BLaER1 (cell line): ENCODE data around the gene KCNK18.

Experiments used
- H3K27ac ChIP-seq: shearing (Covaris generic); formaldehyde crosslinking; 2 replicates; pipeline ENCODE4 v1.8.1; 2022
- H3K27me3 ChIP-seq: shearing (Covaris generic); formaldehyde crosslinking; 2 replicates; pipeline ENCODE4 v1.8.1; 2022
- H3K36me3 ChIP-seq: shearing (Covaris generic); formaldehyde crosslinking; 2 replicates; pipeline ENCODE4 v1.8.1; 2022
- H3K4me1 ChIP-seq: shearing (Covaris generic); formaldehyde crosslinking; 2 replicates; pipeline ENCODE4 v1.8.1; 2022
- H3K4me2 ChIP-seq: shearing (Covaris generic); formaldehyde crosslinking; 2 replicates; pipeline ENCODE4 v1.8.1; 2022
- H3K4me3 ChIP-seq: shearing (Covaris generic); formaldehyde crosslinking; 2 replicates; pipeline ENCODE4 v1.8.1; 2022
- H3K9ac ChIP-seq: shearing (Covaris generic); formaldehyde crosslinking; 2 replicates; pipeline ENCODE4 v1.8.1; 2022
- H3K9me3 ChIP-seq: shearing (Covaris generic); formaldehyde crosslinking; 2 replicates; pipeline ENCODE4 v1.8.1; 2022
- H4K20me1 ChIP-seq: shearing (Covaris generic); formaldehyde crosslinking; 2 replicates; pipeline ENCODE4 v1.8.1; 2022
- Cebpa-rat ChIP-seq: shearing (Covaris generic); IDR thresholded peaks from 2 replicates; pipeline ENCODE4 v1.8.1; 2022

The KCNK18 gene

DNA sequence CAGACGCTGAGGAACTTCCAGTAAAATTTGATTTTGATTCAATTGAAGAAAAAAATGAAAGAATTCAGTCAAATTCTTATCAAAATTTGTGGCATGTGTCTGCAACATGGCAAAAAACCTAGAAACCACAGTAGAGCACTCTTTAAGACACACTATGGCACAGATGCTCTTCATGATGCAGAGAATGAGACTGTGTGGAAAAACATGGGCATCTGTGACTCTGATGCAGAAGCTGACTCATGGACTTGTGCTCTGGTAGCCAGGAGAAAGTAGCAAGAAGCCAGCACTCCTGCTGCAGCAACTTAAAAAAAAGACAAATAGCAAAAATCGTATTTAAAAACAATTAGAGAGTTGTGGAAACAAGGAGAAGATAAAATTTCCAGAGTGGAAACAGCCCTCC is 8.9 kb upstream of the KCNK18 start:
- Histone ChIP-seq H3K4me3 (no peak overlapping the region), H4K20me1 (no peaks in the 10 kb centered on the region), H3K4me1 (peaks cover 7% of the 10 kb centered on the region; the same call in 1 of the 2 replicates), H3K36me3 (no peaks in the 10 kb centered on the region), H3K27me3 (no peaks in the 10 kb centered on the region), H3K4me2 (no peak overlapping the region), H3K9me3 (peaks cover 17% of the 10 kb centered on the region), H3K9ac (no peak overlapping the region), H3K27ac (no peak overlapping the region)
- TF ChIP-seq Cebpa-rat: no peak

DNA sequence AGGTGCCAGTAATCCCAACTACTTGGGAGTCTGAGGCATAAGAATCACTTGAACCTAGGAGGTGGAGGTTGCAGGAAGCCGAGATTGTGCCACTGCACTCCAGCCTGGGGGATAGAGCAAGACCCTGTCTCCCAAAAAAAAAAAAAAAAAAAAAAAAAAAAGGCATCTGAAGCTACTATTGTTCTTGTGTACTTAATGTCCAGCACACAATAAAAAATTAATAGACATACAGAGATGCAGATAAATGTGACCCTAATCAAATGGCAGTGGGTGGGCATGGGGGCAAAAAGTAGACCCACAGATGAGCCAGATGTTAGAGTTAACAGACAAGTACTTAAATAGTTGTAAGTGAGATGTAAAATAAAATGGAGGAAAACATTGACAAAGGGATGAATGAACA is 7.7 kb upstream of the KCNK18 start:
- Histone ChIP-seq H3K4me3 (no peak overlapping the region), H4K20me1 (no peaks in the 10 kb centered on the region), H3K4me1 (peaks cover 7% of the 10 kb centered on the region; the same call in 1 of the 2 replicates), H3K9me3 (peaks cover 17% of the 10 kb centered on the region), H3K4me2 (no peak overlapping the region), H3K36me3 (no peaks in the 10 kb centered on the region), H3K9ac (no peak overlapping the region), H3K27me3 (no peaks in the 10 kb centered on the region), H3K27ac (no peak overlapping the region)
- TF ChIP-seq Cebpa-rat: no peak

DNA sequence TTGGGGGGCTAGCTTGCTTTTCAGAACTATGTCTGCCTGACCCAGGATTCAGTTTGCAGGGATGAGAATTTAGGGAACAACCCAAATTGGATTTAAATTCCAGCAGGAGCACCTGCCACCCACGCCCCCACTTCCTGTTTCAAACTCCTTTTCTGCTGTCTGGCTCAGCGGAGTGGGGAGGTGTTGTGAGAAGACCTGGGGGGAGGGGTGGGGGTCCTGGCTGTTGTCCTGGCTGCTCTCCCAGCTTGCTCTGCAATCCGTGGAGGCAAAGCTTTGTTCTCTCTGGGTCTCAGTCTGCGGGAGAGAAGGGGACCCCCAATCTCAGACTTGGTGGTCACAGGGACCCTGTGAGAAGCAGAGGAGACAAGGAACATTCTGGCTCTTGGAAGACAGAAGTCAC is 799 bp downstream of the KCNK18 start:
- Histone ChIP-seq H3K4me2 (no peak overlapping the region), H3K27me3 (no peaks in the 10 kb centered on the region), H3K36me3 (no peaks in the 10 kb centered on the region), H3K9me3 (no peaks in the 10 kb centered on the region), H3K27ac (no peak overlapping the region), H3K4me3 (no peak overlapping the region), H4K20me1 (no peaks in the 10 kb centered on the region), H3K9ac (no peak overlapping the region), H3K4me1 (no peaks in the 10 kb centered on the region)
- no peak for TF ChIP-seq Cebpa-rat

DNA sequence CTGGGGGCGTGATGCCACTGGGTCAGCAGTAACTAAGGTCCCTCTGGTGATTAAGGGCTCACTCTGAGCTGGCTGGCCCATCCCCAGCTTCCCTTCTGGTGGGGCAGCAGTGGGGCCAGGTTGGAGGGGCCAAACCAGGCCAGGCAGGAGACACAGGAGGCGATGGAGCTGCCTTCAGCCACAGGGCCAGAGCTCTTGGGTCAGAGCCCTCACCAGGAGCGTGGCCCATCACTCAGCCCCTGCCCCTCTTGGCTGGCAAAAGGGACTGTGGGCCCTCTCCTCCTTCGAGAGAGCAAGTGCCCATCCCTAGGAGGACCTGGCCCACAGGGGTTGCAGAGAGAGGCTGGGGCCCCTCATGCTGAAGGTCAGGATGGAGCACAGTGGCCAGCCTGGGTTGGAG is 4.5 kb downstream of the KCNK18 start:
- H3K9me3 ChIP-seq: no peaks in the 10 kb centered on the region
- no peak overlapping the region for H3K27ac ChIP-seq
- no peaks in the 10 kb centered on the region for H3K4me1 ChIP-seq
- H3K4me3 ChIP-seq: no peak overlapping the region
- H3K9ac ChIP-seq: no peak overlapping the region
- H3K27me3 ChIP-seq: no peaks in the 10 kb centered on the region
- H3K4me2 ChIP-seq: no peak overlapping the region
- no peaks in the 10 kb centered on the region for H4K20me1 ChIP-seq
- H3K36me3 ChIP-seq: no peaks in the 10 kb centered on the region
- TF ChIP-seq Cebpa-rat: no peak

DNA sequence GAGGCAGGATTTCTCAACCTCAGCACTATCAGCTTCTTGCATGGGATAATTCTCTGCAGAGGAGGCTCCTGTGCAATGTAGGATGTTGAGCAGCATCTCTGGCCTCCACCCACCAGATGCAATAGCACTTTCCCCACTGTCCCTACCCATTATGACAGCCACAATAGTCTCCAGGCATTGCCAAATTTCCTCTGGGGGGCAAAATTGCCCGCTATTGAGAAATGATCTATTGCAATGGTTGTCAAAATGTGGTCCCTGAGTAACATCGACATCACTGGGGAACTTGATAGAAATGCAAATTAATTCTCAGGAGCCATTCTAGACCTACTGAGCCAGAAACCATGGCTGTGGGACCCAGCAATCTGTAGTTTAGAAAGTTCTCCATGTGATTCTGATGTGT is 7.0 kb downstream of the KCNK18 start:
- no peaks in the 10 kb centered on the region for H3K4me1 ChIP-seq
- no peaks in the 10 kb centered on the region for H4K20me1 ChIP-seq
- H3K27me3 ChIP-seq: no peaks in the 10 kb centered on the region

DNA sequence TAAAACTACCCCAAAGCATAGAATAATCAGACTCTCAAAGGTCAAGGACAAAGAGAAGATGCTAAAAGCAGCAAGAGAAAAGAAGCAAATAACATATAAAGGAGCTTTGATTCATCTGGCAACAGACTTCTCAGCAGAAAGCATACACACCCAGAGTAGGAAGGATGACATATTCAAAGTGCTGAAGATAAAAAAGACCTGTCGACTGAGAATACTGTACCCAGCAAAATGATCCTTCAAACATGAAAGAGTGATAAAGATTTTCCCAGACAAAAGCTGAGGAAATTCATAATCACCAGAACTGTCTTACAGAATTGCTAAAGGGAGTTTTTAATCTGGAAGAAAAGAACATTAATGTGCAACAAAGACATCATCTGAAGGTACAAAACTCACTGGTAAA is 14.9 kb downstream of the KCNK18 start:
- H3K27ac ChIP-seq: no peak overlapping the region
- TF ChIP-seq Cebpa-rat: no peak
- H3K9me3 ChIP-seq: peaks cover 23% of the 10 kb centered on the region
- no peak overlapping the region for H3K9ac ChIP-seq
- H4K20me1 ChIP-seq: no peaks in the 10 kb centered on the region
- H3K4me3 ChIP-seq: no peak overlapping the region
- no peak overlapping the region for H3K4me2 ChIP-seq
- no peaks in the 10 kb centered on the region for H3K27me3 ChIP-seq
- H3K36me3 ChIP-seq: no peaks in the 10 kb centered on the region
- H3K4me1 ChIP-seq: peaks cover 9% of the 10 kb centered on the region

More for the DNA sequence above, 7.0 kb downstream of the KCNK18 start:
- TF ChIP-seq Cebpa-rat: no peak
- no peak overlapping the region for H3K4me3 ChIP-seq
- no peak overlapping the region for H3K27ac ChIP-seq
- no peak overlapping the region for H3K9ac ChIP-seq
- no peaks in the 10 kb centered on the region for H3K36me3 ChIP-seq
- no peak overlapping the region for H3K4me2 ChIP-seq
- no peaks in the 10 kb centered on the region for H3K9me3 ChIP-seq

DNA sequence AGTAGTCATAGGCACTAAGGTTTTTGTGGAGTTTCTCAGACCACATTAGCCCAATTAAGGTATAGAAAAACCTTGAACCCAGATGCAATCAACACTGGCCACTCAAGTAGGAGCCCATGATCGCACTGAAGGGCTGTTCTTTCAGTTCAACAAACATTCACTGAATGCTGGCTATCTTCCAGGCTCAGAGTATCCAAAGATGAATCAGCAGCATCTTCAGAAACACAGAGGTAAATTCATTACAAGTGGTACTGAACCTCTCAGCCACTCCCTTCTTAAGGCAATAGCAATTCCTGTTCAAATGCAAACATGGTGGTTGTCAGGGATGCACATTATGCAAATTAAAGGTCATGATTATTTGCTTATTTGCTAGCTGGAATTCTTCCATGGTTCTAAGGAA is 17.1 kb downstream of the KCNK18 start:
- H3K4me2 ChIP-seq: no peak overlapping the region
- no peak for TF ChIP-seq Cebpa-rat
- H3K4me1 ChIP-seq: peaks cover 11% of the 10 kb centered on the region
- H3K9me3 ChIP-seq: peaks cover 23% of the 10 kb centered on the region
- H3K9ac ChIP-seq: no peak overlapping the region
- no peak overlapping the region for H3K4me3 ChIP-seq
- H3K36me3 ChIP-seq: no peaks in the 10 kb centered on the region
- H3K27me3 ChIP-seq: no peaks in the 10 kb centered on the region
- no peak overlapping the region for H3K27ac ChIP-seq
- H4K20me1 ChIP-seq: no peaks in the 10 kb centered on the region

DNA sequence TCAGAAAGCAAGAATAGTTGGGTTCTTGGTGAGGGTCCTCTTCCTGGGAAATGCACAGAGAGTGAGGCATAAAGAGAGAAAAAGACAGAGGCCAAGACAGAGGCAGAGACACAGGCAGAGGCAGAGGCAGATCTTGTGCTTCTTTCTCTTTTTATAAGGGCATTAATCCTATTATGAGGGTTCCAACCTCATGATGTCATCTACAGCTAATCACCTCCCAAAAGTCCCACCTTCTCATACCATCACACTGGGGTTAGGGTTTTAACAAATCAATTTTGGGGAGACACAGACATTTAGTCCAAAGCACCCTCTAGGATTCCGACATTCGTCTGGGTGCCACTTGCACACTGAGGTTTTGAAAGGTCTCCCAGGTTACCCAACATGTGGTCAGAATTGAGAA is 17.8 kb downstream of the KCNK18 start:
- TF ChIP-seq Cebpa-rat: no peak
- Histone ChIP-seq H3K36me3 (no peaks in the 10 kb centered on the region), H3K27ac (no peak overlapping the region), H3K4me2 (no peak overlapping the region), H3K9ac (no peak overlapping the region), H4K20me1 (no peaks in the 10 kb centered on the region), H3K4me1 (peaks cover 7% of the 10 kb centered on the region), H3K9me3 (peaks cover 23% of the 10 kb centered on the region), H3K4me3 (no peak overlapping the region), H3K27me3 (no peaks in the 10 kb centered on the region)

DNA sequence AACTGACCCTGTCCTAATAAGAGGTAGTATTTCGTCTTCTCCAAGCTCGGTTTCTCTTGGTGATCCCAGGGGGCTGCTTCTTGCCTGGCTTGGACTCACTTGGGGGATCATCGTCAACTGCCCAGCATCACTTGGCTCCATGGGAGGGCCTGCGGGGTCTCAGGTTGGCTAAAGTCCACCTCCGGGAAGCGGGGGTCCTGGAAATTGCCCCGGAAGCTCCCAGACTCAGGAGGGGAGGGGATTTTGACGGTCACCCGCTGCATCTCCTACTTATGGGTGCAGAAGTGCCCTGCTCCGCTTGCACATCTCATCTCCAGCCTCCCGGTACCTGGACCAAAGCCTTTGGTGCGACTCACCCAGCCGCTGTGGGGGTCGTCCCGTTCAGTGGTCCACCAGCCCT is 18.7 kb downstream of the KCNK18 start:
- H3K4me2 ChIP-seq: peak overlapping the region; percentile 80
- H3K36me3 ChIP-seq: no peaks in the 10 kb centered on the region
- H3K9me3 ChIP-seq: peaks cover 22% of the 10 kb centered on the region
- H3K9ac ChIP-seq: no peak overlapping the region
- H4K20me1 ChIP-seq: no peaks in the 10 kb centered on the region
- H3K27me3 ChIP-seq: no peaks in the 10 kb centered on the region
- peak overlapping the region; percentile 58; the same call in 1 of the 2 replicates for H3K4me3 ChIP-seq
- H3K4me1 ChIP-seq: peaks cover 9% of the 10 kb centered on the region
- no peak overlapping the region for H3K27ac ChIP-seq
- no peak for TF ChIP-seq Cebpa-rat

DNA sequence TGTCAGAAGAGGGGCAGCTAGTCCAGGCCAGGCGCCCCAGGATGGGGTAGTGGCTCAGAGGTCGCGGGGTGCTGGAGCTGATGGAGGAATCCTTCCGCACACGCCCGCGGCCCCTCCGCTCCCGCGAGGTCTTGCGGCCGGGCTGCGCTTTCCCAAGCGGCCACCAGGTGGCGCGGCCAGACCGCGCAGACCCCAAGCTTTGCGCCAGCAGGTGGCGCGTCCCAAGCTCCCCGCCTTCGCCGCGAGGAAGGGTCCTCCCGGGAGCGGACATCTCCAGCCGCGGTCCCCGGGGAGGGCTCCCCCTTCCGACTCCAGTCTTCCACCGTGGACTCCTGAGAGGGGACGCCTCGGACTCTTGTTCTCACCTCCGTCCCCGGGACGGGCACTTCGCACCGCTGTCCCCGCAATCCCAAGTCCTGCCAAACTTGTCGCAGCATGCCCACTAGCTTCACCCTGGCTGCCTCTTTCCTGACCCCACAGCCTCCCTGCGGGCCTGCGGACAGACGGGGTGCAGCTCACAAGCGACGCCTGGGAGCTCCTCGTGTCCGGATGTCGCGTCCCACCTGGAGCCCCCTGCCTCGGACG is 19.4 kb downstream of the KCNK18 start:
- peak overlapping the region; percentile 58 for H3K4me3 ChIP-seq
- H3K9me3 ChIP-seq: peaks cover 15% of the 10 kb centered on the region
- no peaks in the 10 kb centered on the region for H3K36me3 ChIP-seq
- no peaks in the 10 kb centered on the region for H4K20me1 ChIP-seq
- no peaks in the 10 kb centered on the region for H3K27me3 ChIP-seq
- no peak overlapping the region for H3K9ac ChIP-seq
- peak overlapping the region; percentile 80 for H3K4me2 ChIP-seq
- no peak for TF ChIP-seq Cebpa-rat
- no peak overlapping the region for H3K27ac ChIP-seq
- peaks cover 15% of the 10 kb centered on the region for H3K4me1 ChIP-seq
